Activated CD4-positive, alpha-beta T cell treated with anti-CD3 and anti-CD28 coated beads for 1 hour (primary cell): ENCODE results near the gene CD164L2.
"Not testable (repeated sequence)": the region's sequence is repeated elsewhere in the genome, so short reads cannot be mapped to it uniquely, and the experiment has no call there.

Source experiments
- DNase-seq: peaks from one replicate; pipeline ENCODE4 v3.0.0-alpha.2; 2020

CD164L2 gene

GRCh38 chr1:27403931-27404330, 20.8 kb upstream of the CD164L2 start:
- no peak for DNase-seq

- DNase-seq = no peak
Observed at GRCh38 chr1:27403065-27403726, 20.1 kb upstream of the CD164L2 start.

GRCh38 chr1:27402349-27402754, 19.2 kb upstream of the CD164L2 start:
- DNase-seq = no peak

GRCh38 chr1:27400963-27401341, 17.8 kb upstream of the CD164L2 start:
- no peak for DNase-seq

- no peak for DNase-seq
Observed at GRCh38 chr1:27400082-27400962, 17.2 kb upstream of the CD164L2 start.

- no peak for DNase-seq
Observed at GRCh38 chr1:27399251-27400025, 16.3 kb upstream of the CD164L2 start.

- DNase-seq = no peak
Observed at GRCh38 chr1:27398405-27399149, 15.4 kb upstream of the CD164L2 start.

- DNase-seq = no peak
Observed at GRCh38 chr1:27397749-27398148, 14.6 kb upstream of the CD164L2 start.

- DNase-seq = no peak
Observed at GRCh38 chr1:27397110-27397509, 14.0 kb upstream of the CD164L2 start.

- DNase-seq = peak; percentile 71
Observed at GRCh38 chr1:27395441-27396195, 12.5 kb upstream of the CD164L2 start.

- no peak for DNase-seq
Observed at GRCh38 chr1:27394925-27395324, 11.8 kb upstream of the CD164L2 start.

- DNase-seq = no peak
Observed at GRCh38 chr1:27394282-27394658, 11.1 kb upstream of the CD164L2 start.

GRCh38 chr1:27393641-27394281, 10.6 kb upstream of the CD164L2 start:
- no peak for DNase-seq

GRCh38 chr1:27392778-27393635, 9.9 kb upstream of the CD164L2 start:
- no peak for DNase-seq

GRCh38 chr1:27392096-27392777, 9.1 kb upstream of the CD164L2 start, which contains the start of gene GPR3:
GPR3 (plus strand) TSS chr1:27392622; CDS start chr1:27393799, 1,177 bp downstream.
- peak; percentile 92 for DNase-seq

GRCh38 chr1:27391511-27392095, 8.5 kb upstream of the CD164L2 start:
- no peak for DNase-seq

- DNase-seq = peak; percentile 61
Observed at GRCh38 chr1:27388337-27389005, 5.3 kb upstream of the CD164L2 start.

- DNase-seq = not testable (repeated sequence)
Observed at GRCh38 chr1:27384797-27385196, 1.7 kb upstream of the CD164L2 start.

- DNase-seq = no peak
Observed at GRCh38 chr1:27383661-27384060, 528 bp upstream of the CD164L2 start.
